ENCODE data around the gene FOXC1.

FOXC1 gene

GRCh38 chr6:1612974-1613306, 3.2 kb downstream of the FOXC1 start:
- H3K4me3 ChIP-seq (ENCODE audit: low read depth, low read length): peak overlapping the region; percentile 82
- no peak for TF ChIP-seq CTCF (IDR thresholded peaks at IDR 0.05; ENCODE audit: low read depth, low read length)

GRCh38 chr6:1613346-1613687, 3.6 kb downstream of the FOXC1 start:
- H3K4me3 ChIP-seq (ENCODE audit: low read depth, low read length): peak overlapping the region; percentile 82
- TF ChIP-seq CTCF (IDR thresholded peaks at IDR 0.05; ENCODE audit: low read depth, low read length): no peak

- H3K4me3 ChIP-seq (ENCODE audit: low read depth, low read length): peak overlapping the region; percentile 82
- no peak for TF ChIP-seq CTCF (IDR thresholded peaks at IDR 0.05; ENCODE audit: low read depth, low read length)
Observed at GRCh38 chr6:1613688-1614447, 4.2 kb downstream of the FOXC1 start.

GRCh38 chr6:1614448-1615150, 4.9 kb downstream of the FOXC1 start:
- H3K4me3 ChIP-seq (ENCODE audit: low read depth, low read length): no peak overlapping the region
- no peak for TF ChIP-seq CTCF (IDR thresholded peaks at IDR 0.05; ENCODE audit: low read depth, low read length)

- no peak overlapping the region for H3K4me3 ChIP-seq (ENCODE audit: low read depth, low read length)
Observed at GRCh38 chr6:1615151-1615852, 5.6 kb downstream of the FOXC1 start.

GRCh38 chr6:1615853-1616420, 6.2 kb downstream of the FOXC1 start:
- no peak overlapping the region for H3K4me3 ChIP-seq (ENCODE audit: low read depth, low read length)
- TF ChIP-seq CTCF (IDR thresholded peaks at IDR 0.05; ENCODE audit: low read depth, low read length): no peak

More at GRCh38 chr6:1615151-1615852, 5.6 kb downstream of the FOXC1 start:
- no peak for TF ChIP-seq CTCF (IDR thresholded peaks at IDR 0.05; ENCODE audit: low read depth, low read length)

All from WI38 (cell line).